GM20431 (cell line): ENCODE results near the gene FGF12.
"Not testable (repeated sequence)": the region's sequence is repeated elsewhere in the genome, so short reads cannot be mapped to it uniquely, and the experiment has no call there.

ENCODE experiments used
- in situ Hi-C: fragments of 300-500 bp; cut with MseI, MboI; formaldehyde crosslinking; loops from one replicate; pipeline ENCODE4 v1.15.0; 2020; ENCODE audit warnings: low sequenced_read_pairs; ENCODE audit not compliant: unreplicated experiment

The FGF12 gene

DNA sequence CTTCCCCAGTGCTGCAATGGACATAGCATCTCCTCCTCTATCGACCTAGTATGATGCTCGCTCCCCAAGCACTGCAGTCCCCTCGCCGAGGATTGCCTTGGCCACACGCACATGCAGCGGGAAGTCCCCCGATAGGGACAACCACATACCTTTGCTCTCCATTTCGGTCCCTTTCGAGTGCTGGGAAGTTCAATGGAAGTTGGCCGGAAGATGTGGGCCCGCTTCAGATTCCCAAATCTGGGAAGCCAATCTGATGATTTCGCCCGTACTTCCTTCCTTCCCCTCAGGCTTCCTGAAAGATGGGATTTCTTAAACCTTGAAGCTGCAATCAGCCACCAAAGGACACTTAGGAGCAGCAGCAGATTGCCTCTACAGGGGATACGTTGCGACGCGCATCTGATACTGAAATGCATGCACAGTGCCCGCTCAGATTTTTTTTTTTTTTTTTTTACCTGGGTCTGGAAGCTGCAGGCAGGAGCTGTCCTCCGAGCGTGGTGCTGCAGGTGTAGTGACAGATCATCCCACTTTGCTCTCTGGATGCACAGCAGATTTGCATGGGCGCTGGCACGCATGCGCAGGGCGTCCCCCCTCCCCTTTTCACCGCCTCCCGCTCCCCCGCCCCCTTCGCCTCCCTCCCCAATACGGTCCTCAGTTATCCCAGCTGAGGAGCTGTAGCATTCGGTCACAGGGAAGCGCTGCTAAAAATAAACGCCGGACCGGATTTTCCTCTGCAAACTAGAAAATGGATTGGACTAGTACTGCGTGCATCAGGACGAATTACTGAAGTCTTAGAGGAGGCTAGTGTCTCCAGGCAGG lies at the start of gene FGF12:
Gene FGF12, minus strand, starts transcription at position 510 of the 816 bp plus-strand sequence.
- in situ Hi-C loops, result no loop called here

DNA sequence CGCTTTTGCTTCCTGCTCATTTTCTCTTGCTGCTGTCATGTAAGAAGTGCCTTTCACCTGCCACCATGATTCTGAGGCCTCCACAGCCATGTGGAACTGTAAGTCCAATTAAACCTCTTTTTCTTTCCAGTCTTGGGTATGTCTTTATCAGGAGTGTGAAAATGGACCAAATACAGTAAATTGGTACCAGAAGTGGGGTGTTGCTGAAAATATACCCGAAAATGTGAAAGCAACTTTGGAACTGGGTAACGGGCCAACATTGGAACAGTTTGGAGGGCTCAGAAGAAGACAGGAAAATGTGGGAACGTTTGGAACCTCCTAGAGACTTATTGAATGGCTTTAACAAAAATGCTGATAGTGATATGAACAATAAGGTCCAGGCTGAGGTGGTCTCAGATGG lies 47.0 kb upstream of the FGF12 start:
- in situ Hi-C loops, result not testable (repeated sequence)

DNA sequence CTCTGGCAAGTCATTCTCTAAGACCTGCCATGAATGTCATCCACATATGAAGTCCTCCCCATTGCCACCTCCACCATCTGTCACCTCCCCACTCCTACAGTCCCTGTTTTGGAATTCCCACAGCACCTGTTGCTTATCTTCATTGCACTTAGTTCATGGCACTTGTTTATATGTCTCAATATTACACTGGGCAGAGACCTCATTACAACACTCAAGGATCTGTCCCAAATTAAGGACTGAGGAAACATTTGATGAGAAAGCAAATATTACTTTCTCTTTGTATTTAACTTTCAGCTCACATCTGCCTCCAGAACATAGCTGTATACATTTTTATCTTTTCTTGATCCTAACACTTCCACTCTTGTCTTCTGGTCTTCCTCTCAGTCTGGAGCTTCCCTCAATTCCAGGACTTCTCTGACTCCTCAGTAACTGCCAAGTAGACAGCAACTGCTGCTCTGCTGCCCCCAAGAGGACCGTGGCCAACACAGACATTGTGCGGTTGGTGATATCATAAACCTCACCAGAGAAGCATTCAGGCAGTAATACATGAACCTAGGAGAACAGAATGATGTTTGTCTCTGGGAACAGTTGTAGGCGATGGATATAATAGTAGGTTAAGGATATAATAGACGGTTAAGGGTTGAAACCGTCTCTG lies 45.0 kb upstream of the FGF12 start:
- in situ Hi-C loops, result no loop called here

DNA sequence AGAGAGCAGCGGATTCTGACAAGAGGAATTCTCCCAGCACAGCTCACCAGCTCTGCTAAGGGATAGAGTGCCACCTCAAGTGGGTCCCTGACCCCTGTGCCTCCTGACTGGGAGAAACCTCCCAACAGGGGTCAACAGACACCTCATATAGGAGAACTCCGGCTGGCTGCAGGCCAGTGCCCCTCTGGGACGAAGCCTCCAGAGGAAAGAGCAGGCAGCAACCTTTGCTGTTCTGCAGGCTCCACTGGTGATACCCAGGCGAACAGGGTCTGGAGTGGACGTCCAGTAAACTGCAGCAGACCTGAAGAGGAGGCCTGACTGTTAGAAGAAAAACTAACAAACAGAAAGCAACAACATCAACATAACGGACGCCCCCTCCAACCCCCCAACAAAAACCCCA lies 31.3 kb upstream of the FGF12 start:
- in situ Hi-C loops, result no loop called here

DNA sequence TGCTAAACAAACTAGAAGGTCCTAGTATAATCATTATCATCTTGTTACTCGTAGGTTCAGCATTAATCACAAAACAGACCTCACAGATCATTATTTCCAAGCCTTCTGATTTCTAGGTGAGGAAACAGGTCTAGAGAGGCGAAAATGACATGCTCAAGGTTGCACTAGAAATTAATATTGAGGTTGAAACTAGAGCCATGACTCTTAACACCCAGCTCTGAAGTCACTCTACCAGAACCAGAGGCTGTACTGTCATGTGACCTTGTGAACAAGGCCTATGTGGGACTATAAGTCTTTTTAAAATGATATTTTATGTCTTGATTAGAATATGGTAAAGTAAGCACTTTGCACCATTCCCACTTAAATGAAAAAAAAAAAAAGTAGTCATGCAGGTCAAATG lies 23.8 kb upstream of the FGF12 start:
- in situ Hi-C loops, result no loop called here

DNA sequence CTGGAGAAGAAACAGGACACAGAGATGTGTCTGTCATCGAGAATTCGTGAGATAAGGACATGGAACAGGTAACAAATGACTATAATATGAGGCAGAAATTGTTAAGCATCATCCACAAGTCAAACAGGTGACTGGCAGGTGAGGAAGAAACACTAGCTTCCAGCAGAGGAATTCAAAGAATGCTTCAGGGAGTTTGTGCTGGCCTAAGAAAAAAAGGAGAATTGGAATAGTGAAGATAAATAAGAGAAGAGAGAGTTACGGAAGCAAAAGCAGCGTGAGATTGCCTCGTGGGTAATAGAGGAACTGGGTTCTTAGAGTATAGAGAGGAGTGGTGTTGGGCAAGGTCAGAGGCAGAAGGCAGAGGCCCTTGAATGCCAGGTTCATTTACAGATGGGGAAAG lies 22.9 kb upstream of the FGF12 start:
- in situ Hi-C loops, result no loop called here

DNA sequence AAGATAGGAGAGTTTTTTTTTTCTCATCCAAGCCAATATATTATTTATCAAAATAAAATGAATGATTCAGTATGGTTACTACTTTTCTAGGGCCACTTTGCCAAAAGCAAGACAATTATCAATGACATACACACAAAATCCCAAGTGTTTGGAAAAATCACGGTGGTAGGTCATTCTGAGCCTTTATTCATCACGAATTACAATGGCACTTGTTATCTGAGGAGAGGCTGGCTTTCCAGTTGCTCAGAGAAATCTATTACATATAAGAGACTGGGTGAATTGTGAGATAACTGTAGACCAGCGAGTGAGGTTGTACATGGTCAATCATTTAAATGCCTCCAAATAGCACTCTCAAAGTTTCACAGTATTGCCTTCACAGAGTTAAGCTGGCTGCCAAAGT lies 20.4 kb upstream of the FGF12 start:
- in situ Hi-C loops, result no loop called here

DNA sequence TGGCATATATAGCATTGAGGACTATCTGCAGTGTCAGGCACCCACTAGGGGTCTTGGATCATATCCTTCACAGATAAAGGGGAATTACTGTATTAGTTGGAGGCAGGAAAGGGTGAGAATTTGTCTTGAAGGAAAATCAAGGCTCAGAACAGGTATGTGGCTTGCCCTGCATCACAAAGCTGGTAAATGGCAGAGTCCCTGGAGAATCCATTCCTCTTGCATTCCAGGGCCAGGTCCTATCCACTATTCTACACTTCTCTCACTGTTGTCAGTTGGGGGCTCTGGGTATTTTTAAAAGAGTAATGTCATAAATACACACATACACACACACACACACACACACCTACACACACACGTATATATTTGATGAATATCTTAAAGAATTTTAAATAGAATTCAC lies 19.8 kb upstream of the FGF12 start:
- in situ Hi-C loops, result no loop called here

DNA sequence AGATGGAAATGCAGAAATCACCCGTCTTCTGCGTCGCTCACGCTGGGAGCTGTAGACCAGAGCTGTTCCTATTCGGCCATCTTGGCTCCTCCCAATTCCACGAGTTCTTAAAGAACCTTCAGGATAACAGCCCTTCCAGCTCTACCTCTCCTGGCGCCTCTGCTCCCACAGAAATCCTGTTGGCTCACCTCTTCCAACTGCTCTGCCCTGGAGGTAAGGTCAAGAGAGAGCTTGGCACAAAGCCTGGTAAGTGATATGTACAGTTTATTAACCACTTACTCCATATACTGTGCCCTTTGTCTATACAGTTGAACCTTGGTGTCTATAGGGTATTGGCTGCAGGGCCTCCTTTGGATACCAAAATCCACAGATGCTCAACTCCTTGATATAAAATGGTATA lies 17.8 kb upstream of the FGF12 start:
- in situ Hi-C loops, result no loop called here

DNA sequence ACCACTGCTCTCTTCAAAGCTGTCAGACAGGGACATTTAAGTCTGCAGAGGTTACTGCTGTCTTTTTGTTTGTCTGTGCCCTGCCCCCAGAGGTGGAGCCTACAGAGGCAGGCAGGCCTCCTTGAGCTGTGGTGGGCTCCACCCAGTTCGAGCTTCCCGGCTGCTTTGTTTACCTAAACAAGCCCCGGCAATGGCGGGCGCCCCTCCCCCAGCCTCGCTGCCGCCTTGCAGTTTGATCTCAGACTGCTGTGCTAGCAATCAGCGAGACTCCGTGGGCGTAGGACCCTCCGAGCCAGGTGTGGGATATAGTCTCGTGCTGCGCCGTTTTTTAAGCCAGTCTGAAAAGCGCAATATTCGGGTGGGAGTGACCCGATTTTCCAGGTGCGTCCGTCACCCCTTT lies 17.3 kb upstream of the FGF12 start:
- in situ Hi-C loops, result not testable (repeated sequence)

DNA sequence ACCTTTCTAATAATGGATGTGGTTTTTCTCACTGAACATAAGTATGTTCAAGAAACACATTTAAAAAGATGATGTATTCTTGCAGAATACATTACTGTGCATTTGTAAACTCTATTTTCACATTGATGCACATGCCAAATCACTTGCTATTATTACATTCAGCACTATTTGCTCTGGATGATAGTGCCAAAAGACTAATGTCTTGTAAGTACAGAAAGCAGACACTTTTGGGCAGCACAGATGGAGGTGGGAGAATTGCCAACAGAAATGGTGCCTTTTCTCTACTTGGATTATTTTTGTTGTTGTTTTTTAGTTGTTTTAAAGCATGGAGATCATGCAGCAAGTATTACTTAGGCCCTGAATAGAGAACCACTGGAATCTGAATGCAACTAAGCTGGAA lies 10.2 kb upstream of the FGF12 start:
- in situ Hi-C loops, result no loop called here

DNA sequence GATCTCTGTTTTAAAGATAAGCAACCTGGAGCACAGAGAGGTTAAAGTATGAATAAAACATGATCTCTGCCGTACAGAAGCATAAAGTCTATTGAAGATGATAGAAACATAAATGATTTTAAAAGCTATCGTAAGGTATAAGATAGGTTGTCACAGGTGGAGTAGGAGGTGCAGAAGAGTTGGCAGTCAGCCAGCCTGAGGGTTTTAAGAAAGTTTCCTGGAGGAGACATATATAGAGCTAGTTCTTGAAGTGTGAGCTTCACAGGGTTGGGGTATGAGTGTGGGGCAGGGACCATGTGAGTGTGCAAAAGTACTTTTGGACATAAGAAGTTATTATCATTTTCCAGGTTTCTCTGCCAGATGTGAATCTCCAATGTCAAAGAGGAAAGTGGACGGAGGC lies 3.9 kb upstream of the FGF12 start:
- in situ Hi-C loops, result no loop called here

DNA sequence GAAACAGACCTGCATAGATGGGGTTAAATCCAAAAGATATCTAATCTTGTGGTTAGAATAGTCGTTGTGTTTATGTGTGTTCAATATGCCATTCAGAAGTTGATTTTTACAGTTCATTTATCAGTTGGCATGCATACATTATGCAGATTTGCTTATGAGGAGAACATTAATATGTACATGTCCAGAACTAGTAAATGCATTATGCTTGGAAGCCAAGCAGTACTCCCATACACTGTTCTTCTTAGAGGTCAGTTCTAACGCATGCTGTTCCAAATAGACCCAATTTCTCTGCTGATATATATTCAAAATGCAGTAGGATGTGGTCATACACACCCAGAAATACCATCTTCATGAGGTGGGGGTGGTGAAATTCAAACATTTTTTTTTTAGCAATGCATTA lies 956 bp downstream of the FGF12 start:
- in situ Hi-C loops, result no loop called here

DNA sequence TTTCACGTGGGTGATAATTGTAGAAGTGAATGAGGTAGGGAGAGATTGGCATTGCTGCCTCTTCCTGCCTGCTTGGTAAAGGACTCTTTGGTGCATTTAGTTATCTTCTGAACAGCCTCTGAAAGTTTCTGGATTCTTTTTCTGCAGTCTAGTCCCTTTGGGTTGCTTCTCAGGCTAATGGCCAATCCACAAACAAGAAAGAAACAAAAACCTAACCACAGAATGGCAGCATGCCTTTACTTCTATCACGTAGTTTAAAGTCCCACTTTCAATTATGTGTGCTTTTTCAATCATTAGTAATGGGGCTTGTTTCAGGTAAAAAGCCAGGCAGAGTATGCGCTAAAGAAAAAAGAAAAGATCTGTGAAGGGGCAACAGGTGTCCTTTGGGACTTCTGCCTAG lies 7.4 kb downstream of the FGF12 start:
- in situ Hi-C loops, result no loop called here

DNA sequence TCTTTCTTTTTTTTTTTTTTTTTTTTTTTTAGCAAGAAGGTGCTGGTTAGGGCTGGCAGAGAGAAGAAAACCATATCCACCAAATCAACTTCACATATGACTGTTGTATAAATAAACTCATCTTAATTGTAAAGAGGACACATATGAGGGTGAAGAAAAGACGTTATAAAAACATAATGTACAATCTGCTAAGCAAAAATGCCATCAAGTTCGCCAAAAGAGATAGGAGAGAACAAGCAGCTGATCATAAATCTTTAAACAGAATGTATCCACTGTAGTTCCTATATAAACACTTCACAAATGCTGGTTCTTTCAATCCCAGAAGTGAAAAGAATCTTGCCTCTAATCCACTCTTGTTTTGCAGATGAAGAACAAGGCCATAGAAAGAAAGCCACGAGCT lies 9.2 kb downstream of the FGF12 start:
- in situ Hi-C loops, result no loop called here

DNA sequence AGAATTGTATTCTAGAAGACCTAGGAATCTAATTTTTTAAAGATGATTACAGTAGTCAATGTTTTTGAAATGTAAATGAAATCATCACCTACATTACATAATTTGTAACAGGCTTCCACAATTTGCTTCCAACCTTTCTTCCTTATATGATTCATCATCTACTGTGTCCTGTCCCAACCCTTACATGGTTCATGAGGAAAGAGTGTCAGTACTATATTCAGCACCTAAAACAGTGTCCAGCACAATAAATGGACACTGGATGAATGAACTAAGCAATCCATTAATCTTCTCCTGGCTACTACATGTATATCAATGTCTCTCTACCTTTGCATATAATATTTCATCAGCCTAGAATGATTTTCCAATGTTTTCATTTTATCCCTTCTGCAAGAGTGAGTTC lies 12.2 kb downstream of the FGF12 start:
- in situ Hi-C loops, result no loop called here

DNA sequence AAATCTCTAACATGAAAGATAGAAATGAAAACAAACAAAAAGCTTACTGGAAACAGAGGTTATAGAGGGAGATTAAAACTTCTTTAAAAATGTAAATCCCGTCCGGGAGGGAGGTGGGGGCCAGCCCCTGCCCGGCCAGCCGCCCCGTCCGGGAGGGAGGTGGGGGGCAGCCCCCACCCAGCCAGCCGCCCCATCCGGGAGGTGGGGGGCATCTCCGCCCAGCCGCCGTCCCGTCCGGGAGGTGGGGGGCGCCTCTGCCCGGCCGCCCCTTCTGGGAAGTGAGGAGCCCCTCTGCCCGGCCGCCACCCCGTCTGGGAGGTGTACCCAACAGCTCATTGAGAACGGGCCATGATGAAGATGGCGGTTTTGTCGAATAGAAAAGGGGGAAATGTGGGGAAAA lies 16.2 kb downstream of the FGF12 start:
- in situ Hi-C loops, result not testable (repeated sequence)

DNA sequence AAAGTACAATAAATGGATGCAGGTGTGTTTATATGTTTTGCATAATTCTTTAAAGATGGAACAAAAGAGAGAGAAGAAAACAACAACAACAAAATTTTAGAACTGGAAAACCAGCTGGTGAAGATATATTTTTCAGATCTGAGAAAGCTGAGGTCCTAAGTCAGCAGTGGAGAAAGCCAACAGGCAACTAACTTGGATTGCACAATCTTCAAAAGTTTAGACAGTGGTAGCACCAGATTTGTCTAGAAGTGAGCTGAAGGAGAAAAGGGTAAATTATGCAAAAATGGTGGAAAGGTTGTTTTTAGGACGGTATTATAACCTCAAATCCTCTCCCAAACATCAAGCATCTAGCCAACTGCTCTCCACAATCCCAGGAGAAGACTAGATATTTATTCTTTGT lies 17.0 kb downstream of the FGF12 start:
- in situ Hi-C loops, result no loop called here

DNA sequence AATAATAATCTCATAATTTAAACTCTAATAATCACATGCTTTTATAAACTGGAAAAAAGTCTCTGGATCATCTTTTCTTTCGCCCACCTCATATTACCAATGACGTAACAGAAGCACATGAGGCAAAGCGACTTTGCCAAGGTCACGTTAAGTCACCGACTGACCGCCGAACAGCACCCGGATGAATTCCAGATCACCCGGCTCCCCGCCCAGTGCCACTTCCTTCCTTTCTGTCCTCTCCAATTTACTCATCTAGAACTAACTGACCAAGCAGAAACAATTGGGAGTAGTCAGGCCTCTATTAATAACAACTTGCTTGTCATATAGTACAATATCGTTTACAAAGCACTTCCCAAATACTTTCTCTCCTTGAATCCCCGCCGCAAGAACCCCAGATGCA lies 21.1 kb downstream of the FGF12 start:
- in situ Hi-C loops, result no loop called here

DNA sequence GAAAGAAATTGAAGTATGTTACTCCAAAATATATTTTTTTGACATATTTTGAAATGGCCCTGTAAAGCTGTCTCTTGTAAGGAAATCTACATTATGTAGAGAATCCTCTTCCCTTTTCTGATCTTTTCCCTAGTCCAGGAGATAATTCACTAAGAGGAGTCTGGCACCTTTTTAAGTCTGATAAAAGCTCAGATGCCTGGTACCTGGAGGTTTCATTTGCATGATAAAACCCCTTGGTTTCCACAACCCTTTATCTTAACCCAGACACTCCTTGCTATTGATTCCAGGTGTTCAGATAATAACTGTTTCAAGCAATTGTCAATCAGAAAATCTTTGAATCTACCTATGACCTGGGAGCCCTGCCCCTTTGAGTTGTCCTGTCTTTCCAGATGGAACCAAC lies 26.5 kb downstream of the FGF12 start:
- in situ Hi-C loops, result no loop called here

DNA sequence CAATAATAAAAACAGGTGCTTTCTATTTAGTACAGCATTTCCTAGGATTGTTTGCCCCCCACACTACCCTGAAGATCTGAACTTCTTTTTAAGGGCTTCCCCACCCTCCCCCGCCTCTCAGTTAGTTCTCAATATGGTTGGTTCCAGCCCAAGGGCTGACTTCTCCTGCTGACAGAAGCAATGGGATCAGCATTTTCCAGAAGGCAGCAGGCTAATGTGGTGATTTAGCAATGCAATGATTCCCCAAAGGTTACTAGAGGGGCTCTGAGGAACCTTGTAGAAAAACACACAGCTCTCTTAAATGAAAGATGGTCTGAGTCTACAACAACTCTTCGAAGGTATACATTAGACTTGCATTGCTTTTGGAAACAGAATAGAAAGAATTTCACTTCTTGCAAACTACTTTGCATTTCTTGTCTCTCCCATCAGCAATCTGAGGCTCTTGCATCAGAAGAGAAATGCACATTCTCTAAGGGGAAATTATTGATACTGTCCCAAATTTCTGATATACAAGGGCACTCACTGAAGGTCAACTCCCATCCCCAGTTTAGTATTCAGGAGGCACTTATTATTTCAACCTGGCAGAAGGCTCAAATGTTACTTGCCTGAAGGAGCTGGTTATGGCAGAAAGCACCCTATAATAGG lies 30.3 kb downstream of the FGF12 start:
- in situ Hi-C loops, result no loop called here
